T-cell (primary cell): Measurements from ENCODE around the gene NFE2. TPM values are rescaled to one million over a fixed set of nuclear protein-coding genes. Genes with fewer than 3 reads are reported as not detected.
A peak's percentile ranks its signal among the peaks of the same experiment; 100 is the strongest.

Experiments
- ATAC-seq, 4 experiments: fragments of 200-7000 bp in 3 of 4; fragments of 150-1000 bp in 1 of 4; cut with Tn5 transposase; replicated peaks in 1 of 4; 1 replicate in 3 of 4; 2 replicates in 1 of 4; pipeline ENCODE4 v1.10.0; 2021; ENCODE audit warnings: moderate library complexity in 3 of 4, mild to moderate bottlenecking in 2 of 4, moderate number of reproducible peaks in 1 of 4
- CTCF ChIA-PET, 2 donors: fragments of 300-600 bp; sonication (Branson Sonifier 250); formaldehyde crosslinking; loops; one replicate each; lab custom pipeline; 2022; ENCODE audit warnings: antibody characterized with exemption in 2 of 2; lab: Charles Lee
- POLR2A ChIA-PET, 2 donors: fragments of 300-600 bp; sonication (Branson Sonifier 250); formaldehyde crosslinking; loops; one replicate each; lab custom pipeline; 2022; ENCODE audit warnings: antibody characterized with exemption in 2 of 2; lab: Charles Lee
- DNase-seq, 35 experiments: peaks; one replicate each; pipeline versions ENCODE4 v3.0.0 to v3.0.0-alpha.2; 2013 to 2023
- H3K27ac ChIP-seq: one replicate; pipeline ENCODE4 v1.5.1; 2013; ENCODE audit warnings: low read length
- H3K27me3 ChIP-seq, 2 experiments: replicated peaks in 1 of 2; 1 replicate in 1 of 2; 2 replicates in 1 of 2; pipeline versions ENCODE4 v1.6.1 to v1.7.0; 2013; ENCODE audit warnings: low read length in 1 of 2, mixed read lengths in 1 of 2; ENCODE audit not compliant: control insufficient read depth in 2 of 2, insufficient read depth in 2 of 2; ENCODE audit errors: extremely low read depth in 1 of 2
- H3K36me3 ChIP-seq, 2 donors: 1 replicate in 1 of 2; 2 replicates in 1 of 2; pipeline versions ENCODE4 v1.6.1 to v1.7.0; 2013; ENCODE audit warnings: low read length in 1 of 2; ENCODE audit not compliant: control insufficient read depth in 2 of 2, insufficient read depth in 1 of 2; ENCODE audit errors: extremely low read depth in 1 of 2
- H3K4me1 ChIP-seq, 2 experiments: 1 replicate in 1 of 2; 2 replicates in 1 of 2; pipeline versions ENCODE4 v1.6.1 to v1.7.0; 2013; ENCODE audit warnings: low read length in 2 of 2, mixed read lengths in 1 of 2; ENCODE audit not compliant: insufficient read depth in 2 of 2, control insufficient read depth in 1 of 2; ENCODE audit errors: extremely low read depth in 1 of 2
- H3K4me3 ChIP-seq, 2 donors: 1 replicate in 1 of 2; 2 replicates in 1 of 2; pipeline versions ENCODE4 v1.5.1 to v1.7.0; 2013; ENCODE audit warnings: mild to moderate bottlenecking in 2 of 2, low read length in 1 of 2, moderate library complexity in 1 of 2; ENCODE audit not compliant: control insufficient read depth in 1 of 2; ENCODE audit errors: extremely low read depth in 1 of 2
- H3K9me3 ChIP-seq: 2 replicates; pipeline ENCODE4 v1.7.0; 2013
- H3K27ac Mint-ChIP-seq, 2 donors: one replicate each; pipeline ENCODE4 v1.8.0; 2020 to 2021; ENCODE audit warnings: mild to moderate bottlenecking in 2 of 2, mixed read lengths in 2 of 2
- H3K27me3 Mint-ChIP-seq, 2 donors: one replicate each; pipeline ENCODE4 v1.8.0; 2021 to 2022; ENCODE audit warnings: mixed read lengths in 2 of 2
- H3K36me3 Mint-ChIP-seq: one replicate; pipeline ENCODE4 v1.8.0; 2021; ENCODE audit warnings: mixed read lengths
- H3K4me1 Mint-ChIP-seq, 3 donors: one replicate each; pipeline ENCODE4 v1.8.0; 2020 to 2022; ENCODE audit warnings: mixed read lengths in 3 of 3, mild to moderate bottlenecking in 1 of 3
- H3K4me3 Mint-ChIP-seq, 3 donors: one replicate each; pipeline ENCODE4 v1.8.0; 2020 to 2022; ENCODE audit warnings: mild to moderate bottlenecking in 3 of 3, mixed read lengths in 3 of 3, moderate library complexity in 3 of 3
- H3K9me3 Mint-ChIP-seq, 3 donors: one replicate each; pipeline ENCODE4 v1.8.0; 2020 to 2022; ENCODE audit warnings: mixed read lengths in 3 of 3
- WGBS: methylation state at CpG from one replicate; pipeline ENCODE4 v1.1.5; 2013; ENCODE audit warnings: missing lambda C conversion rate; ENCODE audit not compliant: insufficient coverage; 5-methylcytosine and 5-hydroxymethylcytosine counted together
- total RNA-seq, 35 experiments: library from RNA in 6 of 35; stranded (reverse) in 6 of 35; fragments of 120-200 nt in 1 of 35; gene quantifications; one replicate each; pipeline versions ENCODE4 v1.2.1 to v1.2.4 and lab custom pipeline; 2013 to 2026

The NFE2 gene
- total RNA-seq, 5 donors from 2014 or later (not counting 1 experiment from before 2014, with no cell fraction given) = 0.58 to 1.5 (median 0.95) TPM

DNA sequence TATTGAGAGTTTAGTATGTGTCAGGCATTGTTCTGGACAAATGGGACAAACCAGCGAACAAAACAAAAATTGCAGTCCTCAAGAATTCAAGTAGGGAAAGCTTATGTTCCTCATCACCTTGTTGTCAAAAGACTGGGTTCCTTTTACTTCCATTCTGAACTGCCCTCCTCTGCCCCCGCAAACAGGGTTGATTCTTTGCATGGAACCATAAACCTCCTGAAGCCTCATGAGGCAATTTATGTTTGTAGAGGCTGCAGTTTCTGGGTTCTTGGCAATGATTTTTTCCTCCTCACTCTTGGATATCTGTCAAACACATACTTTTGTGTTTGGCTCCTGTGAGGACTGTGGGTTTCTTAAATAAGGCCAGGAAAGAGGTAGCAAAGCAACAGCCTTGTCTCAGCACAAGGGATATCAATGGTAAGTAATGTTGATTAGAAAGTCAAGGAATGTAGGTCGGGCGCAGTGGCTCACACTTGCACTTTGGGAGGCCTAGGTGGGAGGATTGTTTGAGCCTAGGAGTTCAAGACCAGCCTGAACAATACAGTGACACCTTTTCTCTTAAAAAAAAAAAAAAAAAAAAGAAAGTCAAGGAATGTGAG, 38.0 kb upstream of the NFE2 start:
- ChIA-PET CTCF (interaction anchor here in 1 of 2 donors (0.6 kb wide), 1 partner anchor 15 kb away, joined by 3 read pairs; no protein-coding TSS in a partner anchor), POLR2A (interaction anchor here in 1 of 2 donors (0.6 kb wide), 1 partner anchor 109 kb away, joined by 5 read pairs; no protein-coding TSS in a partner anchor)
- Mint-ChIP-seq H3K4me1 (peaks cover 18 to 32% (median 25%) of the 10 kb centered on the region in 3 donors), H3K27me3 (no peaks in the 10 kb centered on the region), H3K9me3 (no peaks in the 10 kb centered on the region), H3K27ac (no peak overlapping the region), H3K36me3 (peaks cover 30% of the 10 kb centered on the region), H3K4me3 (no peak overlapping the region)
- no peaks in the 10 kb centered on the region for H3K27me3 ChIP-seq
- no peak for ATAC-seq
- no CpG with 5 or more reads among the region's 4 CpGs for WGBS
- no peak overlapping the region for H3K27ac ChIP-seq
- no peaks in the 10 kb centered on the region for H3K4me1 ChIP-seq
- peaks cover 9 to 41% of the 10 kb centered on the region in 2 donors for H3K36me3 ChIP-seq
- no peak for DNase-seq
- H3K9me3 ChIP-seq = no peaks in the 10 kb centered on the region
- no peak overlapping the region for H3K4me3 ChIP-seq

- DNase-seq (no peak), ATAC-seq (no peak)
- Histone ChIP-seq H3K27ac (no peak overlapping the region), H3K9me3 (no peaks in the 10 kb centered on the region), H3K36me3 (peaks cover 6 to 34% of the 10 kb centered on the region in 2 donors), H3K4me1 (peaks cover 3% of the 10 kb centered on the region in 2 experiments), H3K27me3 (no peaks in the 10 kb centered on the region), H3K4me3 (no peak overlapping the region)
- no peak overlapping the region for H3K4me3 Mint-ChIP-seq
- no peaks in the 10 kb centered on the region for H3K9me3 Mint-ChIP-seq
- H3K36me3 Mint-ChIP-seq = peaks cover 25% of the 10 kb centered on the region
- WGBS = 100% methylated on average over 1 of the region's 3 CpGs
- H3K27me3 Mint-ChIP-seq = no peaks in the 10 kb centered on the region
- POLR2A ChIA-PET = interaction anchor here in 1 of 2 donors (0.6 kb wide), 2 partner anchors 13 to 109 kb away, joined by 4 to 5 read pairs; partner anchors contain the start of gene COPZ1
- H3K4me1 Mint-ChIP-seq = peaks cover 25 to 38% (median 32%) of the 10 kb centered on the region in 3 donors
- peak overlapping the region in 1 of 2 donors; percentile 39 for H3K27ac Mint-ChIP-seq
- CTCF ChIA-PET = interaction anchor here (0.5 to 2.1 kb wide), 8 partner anchors 13 to 86 kb away, joined by 3 to 11 read pairs (median 4); partner anchors contain the start of gene COPZ1 (in 1 of the 2)
These were observed 37.2 kb upstream of the NFE2 start for GRCh38 chr12:54337854-54338650.

- H3K4me1 ChIP-seq = peaks cover 3 to 4% of the 10 kb centered on the region in 2 experiments
- Mint-ChIP-seq H3K4me3 (no peak overlapping the region), H3K27ac (peak overlapping the region in 1 of 2 donors; percentile 34), H3K27me3 (no peaks in the 10 kb centered on the region), H3K36me3 (peaks cover 20% of the 10 kb centered on the region), H3K9me3 (no peaks in the 10 kb centered on the region), H3K4me1 (peaks cover 28 to 38% (median 32%) of the 10 kb centered on the region in 3 donors)
- CTCF ChIA-PET = interaction anchor here (0.5 to 2.1 kb wide), 10 partner anchors 12 to 96 kb away, joined by 3 to 14 read pairs (median 5); partner anchors contain the start of gene COPZ1 (in 1 of the 2)
- peaks cover 3 to 29% of the 10 kb centered on the region in 2 donors for H3K36me3 ChIP-seq
- POLR2A ChIA-PET = interaction anchor here in 1 of 2 donors (0.6 kb wide), 1 partner anchor 12 kb away, joined by 4 read pairs; the partner anchor contains the start of gene COPZ1
- H3K27ac ChIP-seq = no peak overlapping the region
- no peak overlapping the region for H3K4me3 ChIP-seq
- H3K27me3 ChIP-seq = no peaks in the 10 kb centered on the region
- 100% methylated on average over 1 of the region's 3 CpGs for whole genome bisulfite sequencing
- H3K9me3 ChIP-seq = no peaks in the 10 kb centered on the region
- no peak for DNase-seq
- ATAC-seq = no peak
These were observed 36.5 kb upstream of the NFE2 start for GRCh38 chr12:54337280-54337842.

DNA sequence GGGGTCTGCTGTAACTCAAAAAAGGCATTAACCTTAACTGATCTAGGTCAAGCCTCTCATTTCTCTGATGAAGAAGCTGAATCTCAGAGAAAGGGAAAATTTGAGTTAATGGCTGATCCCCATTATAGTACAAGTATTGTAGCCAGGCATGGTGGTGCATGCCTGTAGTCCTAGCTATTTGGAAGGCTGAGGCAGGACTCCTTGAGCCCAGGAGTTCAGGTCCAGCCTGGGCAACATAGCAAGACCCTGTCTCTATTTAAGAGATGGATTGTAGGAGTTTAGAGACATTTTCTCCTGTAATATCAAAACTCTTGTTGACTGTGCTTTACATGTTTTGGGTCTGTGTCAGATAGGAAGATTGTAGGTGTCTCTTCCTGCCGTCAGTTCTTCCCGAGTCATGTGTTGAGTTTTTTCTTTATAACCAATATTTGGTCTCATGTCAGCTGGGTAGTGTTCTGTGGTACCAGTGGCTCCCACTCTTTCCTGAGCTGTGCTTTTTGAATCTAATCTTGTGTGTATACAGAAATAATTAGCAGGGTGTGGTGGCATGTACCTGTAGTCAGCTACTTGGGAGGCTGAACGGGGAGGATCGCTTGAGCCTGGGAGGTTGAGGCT, 32.7 kb upstream of the NFE2 start:
- Histone ChIP-seq H3K36me3 (no peaks in the 10 kb centered on the region), H3K27ac (no peak overlapping the region), H3K27me3 (no peaks in the 10 kb centered on the region), H3K4me3 (no peak overlapping the region), H3K4me1 (peaks cover 13 to 28% of the 10 kb centered on the region in 2 experiments), H3K9me3 (no peaks in the 10 kb centered on the region)
- whole genome bisulfite sequencing = no CpG with 5 or more reads among the region's 4 CpGs
- H3K27ac Mint-ChIP-seq = no peak overlapping the region
- ChIA-PET CTCF (interaction anchor here (0.6 to 4.4 kb wide), 4 partner anchors 10 to 74 kb away, joined by 3 to 47 read pairs (median 4); partner anchors contain the start of gene COPZ1 (in 1 of the 2)), POLR2A (no interaction called here)
- ATAC-seq (no peak), DNase-seq (no peak)
- H3K4me1 Mint-ChIP-seq = peaks cover 57 to 64% (median 59%) of the 10 kb centered on the region in 3 donors
- H3K36me3 Mint-ChIP-seq = peaks cover 2% of the 10 kb centered on the region
- H3K4me3 Mint-ChIP-seq = peak overlapping the region in 1 of 3 donors; percentile 13
- no peaks in the 10 kb centered on the region for H3K27me3 Mint-ChIP-seq
- H3K9me3 Mint-ChIP-seq = no peaks in the 10 kb centered on the region

- H3K4me3 Mint-ChIP-seq = peak overlapping the region in 2 of 3 donors; percentile 34 to 47
- ChIA-PET POLR2A (no interaction called here), CTCF (interaction anchor here in 1 of 2 donors (0.6 kb wide), 1 partner anchor 1189 kb away, joined by 3 read pairs; no protein-coding TSS in a partner anchor)
These were observed 30.6 kb upstream of the NFE2 start for GRCh38 chr12:54331461-54331860.

More at GRCh38 chr12:54331461-54331860, 30.6 kb upstream of the NFE2 start:
- Mint-ChIP-seq H3K27me3 (no peaks in the 10 kb centered on the region), H3K27ac (peak overlapping the region; percentile 92), H3K9me3 (no peaks in the 10 kb centered on the region), H3K36me3 (peaks cover 3% of the 10 kb centered on the region), H3K4me1 (peaks cover 61 to 67% (median 62%) of the 10 kb centered on the region in 3 donors)
- Histone ChIP-seq H3K9me3 (no peaks in the 10 kb centered on the region), H3K4me3 (no peak overlapping the region), H3K36me3 (no peaks in the 10 kb centered on the region), H3K27me3 (no peaks in the 10 kb centered on the region), H3K4me1 (peaks cover 13 to 35% of the 10 kb centered on the region in 2 experiments), H3K27ac (peak overlapping the region; percentile 67)
- DNase-seq (no peak), ATAC-seq (no peak)
- WGBS = 100% methylated on average over 2 of the region's 5 CpGs
